Spleen (tissue), 11 donors: Measurements from ENCODE around the gene DNMBP. TPM values are rescaled to one million over a fixed set of nuclear protein-coding genes. Genes with fewer than 3 reads are reported as not detected.
A peak's percentile ranks its signal among the peaks of the same experiment; 100 is the strongest.

Experiments
- DNase-seq: peaks from one replicate; pipeline ENCODE4 v3.0.0-alpha.2; 2020
- H3K27ac ChIP-seq, 8 donors: fragments of 200-600 bp; sonication (generic) in 7 of 8; 1 replicate in 4 of 8; 2 replicates in 4 of 8; pipeline versions ENCODE4 v1.5.0 to v1.8.0; 2016 to 2021; ENCODE audit warnings: inconsistent platforms in 4 of 8, mild to moderate bottlenecking in 4 of 8, moderate library complexity in 1 of 8
- H3K27me3 ChIP-seq, 7 donors: fragments of 200-600 bp; sonication (generic) in 6 of 7; replicated peaks in 1 of 7; 1 replicate in 4 of 7; 2 replicates in 3 of 7; pipeline versions ENCODE4 v1.5.0 to v1.8.0; 2016 to 2021; ENCODE audit warnings: inconsistent platforms in 3 of 7, mild to moderate bottlenecking in 1 of 7
- H3K36me3 ChIP-seq, 6 donors: fragments of 200-600 bp; sonication (generic) in 5 of 6; 1 replicate in 4 of 6; 2 replicates in 2 of 6; pipeline versions ENCODE4 v1.5.0 to v1.8.0; 2016 to 2021; ENCODE audit warnings: inconsistent platforms in 2 of 6
- H3K4me1 ChIP-seq, 6 donors: fragments of 200-600 bp; sonication (generic) in 5 of 6; 1 replicate in 3 of 6; 2 replicates in 3 of 6; pipeline versions ENCODE4 v1.5.0 to v1.8.0; 2016 to 2021; ENCODE audit warnings: inconsistent platforms in 3 of 6
- H3K4me3 ChIP-seq, 8 donors: fragments of 200-600 bp; sonication (generic) in 7 of 8; 1 replicate in 4 of 8; 2 replicates in 4 of 8; pipeline versions ENCODE4 v1.5.0 to v1.8.0; 2016 to 2021; ENCODE audit warnings: inconsistent platforms in 4 of 8, mild to moderate bottlenecking in 4 of 8, moderate library complexity in 2 of 8
- H3K9me3 ChIP-seq, 8 donors: fragments of 200-600 bp; sonication (generic) in 7 of 8; 1 replicate in 4 of 8; 2 replicates in 4 of 8; pipeline versions ENCODE4 v1.5.0 to v1.8.0; 2016 to 2021; ENCODE audit warnings: inconsistent platforms in 4 of 8
- POLR2A ChIP-seq, 3 donors: fragments of 450-650 bp; IDR thresholded peaks; one replicate each; pipeline ENCODE4 v1.5.1; 2017; ENCODE audit warnings: antibody characterized with exemption in 3 of 3, mild to moderate bottlenecking in 1 of 3
- POLR2AphosphoS5 ChIP-seq, 3 donors: sonication (generic); formaldehyde crosslinking; IDR thresholded peaks; one replicate each; pipeline ENCODE4 v1.5.1; 2017; ENCODE audit warnings: antibody characterized with exemption in 3 of 3
- WGBS, 5 donors: extraction: QIAGEN DNeasy Blood & Tissue Kit in 3 of 5; methylation state at CpG; one replicate each; pipeline versions ENCODE4 v1.1.5 to v1.1.7; 2013 to 2018; 5-methylcytosine and 5-hydroxymethylcytosine counted together
- intact Hi-C: fragments of 100-400 bp; cut with DNase I; formaldehyde crosslinking; loops from one replicate; pipeline ENCODE4 v1.15.0; 2023; ENCODE audit warnings: low total_unique reads
- polyA plus RNA-seq, 3 donors: library from polyadenylated mRNA; stranded (reverse); fragments of 200-250 nt; gene quantifications; one replicate each; pipeline ENCODE4 v1.2.1, GENCODE V29; 2013
- total RNA-seq, 7 donors: library from RNA; depleted of rRNA in 3 of 7; stranded (reverse); fragments of >200 nt in 3 of 7; fragmentation: NEBNext Ultra II Directional in 4 of 7; extraction: Animal tissue kit (Norgen Biotek cat#: 25700) in 4 of 7; gene quantifications; one replicate each; pipeline versions ENCODE4 v1.1.0 to v1.2.1, GENCODE V29; 2016 to 2021
- TF ChIP-seq, protein P1 (sequence below), 11 experiments: fragments of 200-600 bp in 7 of 11; fragments of 450-650 bp in 4 of 11; sonication (generic) in 4 of 11; IDR thresholded peaks in 8 of 11; conservative IDR thresholded peaks in 3 of 11; 1 replicate in 7 of 11; 2 replicates in 4 of 11; pipeline versions ENCODE4 v1.4.0 to v1.8.0; 2016 to 2021; ENCODE audit warnings: antibody characterized with exemption in 11 of 11, inconsistent platforms in 4 of 11, mild to moderate bottlenecking in 1 of 11
- donor health status: healthy with polysubstance abuse.
- donor health status: DM: no; HTN: no; CAD: no; lungs with moderate emphysema.
- donor health status: DM: no; HTN: no; CAD: no.
- donor health status: Bipolar disorder and iron deficiency.
- donor health status: healthy.
- donor health status: DM: no; HTN: no; CAD: no.
- donor health status: DM: yes; HTN: yes; CAD: no.

DNMBP gene
- total and polyA plus RNA-seq, 10 donors: 4.6 to 19.5 (median 15.9) TPM

DNA sequence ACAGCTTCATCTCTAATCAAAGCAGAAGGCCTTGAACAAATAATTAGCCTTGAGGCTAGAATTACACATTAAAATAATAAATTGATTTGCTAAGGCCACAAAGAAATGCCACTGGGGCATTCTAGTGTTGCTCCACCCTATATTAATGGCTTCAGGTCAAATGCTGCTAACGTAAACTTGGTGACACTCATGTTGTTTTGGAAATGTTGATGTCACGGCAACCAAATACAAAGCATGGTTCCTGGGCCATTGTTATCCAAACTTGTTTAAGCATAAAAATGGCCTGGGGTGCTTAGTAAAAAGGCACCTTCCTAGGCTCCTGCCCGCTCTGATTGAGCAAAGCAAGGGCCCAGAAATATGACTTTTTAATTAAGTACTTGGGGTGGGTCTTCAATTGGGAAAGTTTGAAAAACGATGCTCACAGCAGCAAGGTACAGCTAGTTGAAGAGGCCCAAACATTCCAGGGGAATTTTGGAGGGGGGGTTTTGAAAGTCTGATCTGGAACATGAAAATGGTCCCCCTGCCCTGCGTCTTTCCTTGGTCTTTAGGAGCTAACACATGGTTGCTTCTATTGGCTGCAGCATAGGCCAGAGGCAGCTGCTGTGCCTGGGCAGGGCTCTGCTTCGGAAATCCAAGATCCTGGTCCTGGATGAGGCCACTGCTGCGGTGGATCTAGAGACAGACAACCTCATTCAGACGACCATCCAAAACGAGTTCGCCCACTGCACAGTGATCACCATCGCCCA lies 159.6 kb downstream of the DNMBP start:
- Histone ChIP-seq H3K27ac (peak overlapping the region in 1 of 8 donors; percentile 7), H3K36me3 (no peaks in the 10 kb centered on the region), H3K27me3 (peaks cover 0 to 7% (median 0%) of the 10 kb centered on the region in 7 donors), H3K4me3 (no peak overlapping the region), H3K9me3 (no peaks in the 10 kb centered on the region), H3K4me1 (peaks cover 7 to 18% (median 13%) of the 10 kb centered on the region in 6 donors)
- WGBS, 5 donors: 66 to 89% (median 82%) methylated on average over 10 to 11 of the region's 11 CpGs
- TF ChIP-seq, protein P1, sequence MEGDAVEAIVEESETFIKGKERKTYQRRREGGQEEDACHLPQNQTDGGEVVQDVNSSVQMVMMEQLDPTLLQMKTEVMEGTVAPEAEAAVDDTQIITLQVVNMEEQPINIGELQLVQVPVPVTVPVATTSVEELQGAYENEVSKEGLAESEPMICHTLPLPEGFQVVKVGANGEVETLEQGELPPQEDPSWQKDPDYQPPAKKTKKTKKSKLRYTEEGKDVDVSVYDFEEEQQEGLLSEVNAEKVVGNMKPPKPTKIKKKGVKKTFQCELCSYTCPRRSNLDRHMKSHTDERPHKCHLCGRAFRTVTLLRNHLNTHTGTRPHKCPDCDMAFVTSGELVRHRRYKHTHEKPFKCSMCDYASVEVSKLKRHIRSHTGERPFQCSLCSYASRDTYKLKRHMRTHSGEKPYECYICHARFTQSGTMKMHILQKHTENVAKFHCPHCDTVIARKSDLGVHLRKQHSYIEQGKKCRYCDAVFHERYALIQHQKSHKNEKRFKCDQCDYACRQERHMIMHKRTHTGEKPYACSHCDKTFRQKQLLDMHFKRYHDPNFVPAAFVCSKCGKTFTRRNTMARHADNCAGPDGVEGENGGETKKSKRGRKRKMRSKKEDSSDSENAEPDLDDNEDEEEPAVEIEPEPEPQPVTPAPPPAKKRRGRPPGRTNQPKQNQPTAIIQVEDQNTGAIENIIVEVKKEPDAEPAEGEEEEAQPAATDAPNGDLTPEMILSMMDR (IDR thresholded peaks at IDR 0.05 in 8 of 11, conservative IDR thresholded peaks at IDR 0.05 in 3 of 11): no peak
- TF ChIP-seq POLR2A (IDR thresholded peaks at IDR 0.05) (no peak), POLR2AphosphoS5 (IDR thresholded peaks at IDR 0.05) (no peak)
- no peak for DNase-seq
- intact Hi-C loops: no loop called here

- Histone ChIP-seq H3K27me3 (peaks cover 0 to 7% (median 0%) of the 10 kb centered on the region in 7 donors), H3K27ac (no peak overlapping the region), H3K36me3 (no peaks in the 10 kb centered on the region), H3K9me3 (no peaks in the 10 kb centered on the region), H3K4me3 (no peak overlapping the region), H3K4me1 (peaks cover 7 to 21% (median 13%) of the 10 kb centered on the region in 6 donors)
- DNase-seq: no peak
- TF ChIP-seq POLR2AphosphoS5 (IDR thresholded peaks at IDR 0.05) (no peak), POLR2A (IDR thresholded peaks at IDR 0.05) (no peak)
- TF ChIP-seq, protein P1 (IDR thresholded peaks at IDR 0.05 in 8 of 11, conservative IDR thresholded peaks at IDR 0.05 in 3 of 11): no peak
- 83 to 95% (median 86%) methylated on average over 2 of the region's 2 CpGs for WGBS, 5 donors
- intact Hi-C loops: loop anchor here (5.0 kb wide), 1 partner anchor 198 kb away; no protein-coding TSS in a partner anchor
Measured at GRCh38 chr10:99849536-99849935, 160.2 kb downstream of the DNMBP start.

DNA sequence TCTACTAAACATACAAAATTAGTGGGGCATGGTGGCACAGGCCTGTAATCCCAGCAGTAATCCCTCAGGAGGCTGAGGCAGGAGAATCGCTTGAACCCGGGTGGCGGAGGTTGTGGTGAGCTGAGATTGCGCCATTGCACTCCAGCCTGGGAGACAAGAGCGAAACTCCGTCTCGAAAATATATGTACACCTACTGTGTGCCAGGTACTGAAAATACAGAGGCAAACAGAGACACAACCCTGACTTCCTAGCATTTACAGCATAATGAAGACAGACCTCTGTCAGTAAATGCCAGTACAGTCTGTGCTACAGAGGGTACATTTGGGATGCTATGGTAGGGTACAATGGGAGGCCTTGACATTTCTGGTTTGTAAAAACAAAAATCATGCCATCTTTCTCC lies 160.7 kb downstream of the DNMBP start:
- H3K9me3 ChIP-seq: no peaks in the 10 kb centered on the region
- intact Hi-C loops: loop anchor here (5.0 kb wide), 1 partner anchor 198 kb away; no protein-coding TSS in a partner anchor
- WGBS, 5 donors: 79 to 97% (median 96%) methylated on average over 7 of the region's 7 CpGs
- H3K4me3 ChIP-seq: no peak overlapping the region
- H3K4me1 ChIP-seq: peaks cover 7 to 25% (median 13%) of the 10 kb centered on the region in 6 donors
- no peaks in the 10 kb centered on the region for H3K36me3 ChIP-seq
- TF ChIP-seq, protein P1 (IDR thresholded peaks at IDR 0.05 in 8 of 11, conservative IDR thresholded peaks at IDR 0.05 in 3 of 11): no peak
- TF ChIP-seq POLR2A (IDR thresholded peaks at IDR 0.05) (no peak), POLR2AphosphoS5 (IDR thresholded peaks at IDR 0.05) (no peak)
- H3K27me3 ChIP-seq: peaks cover 0 to 7% (median 0%) of the 10 kb centered on the region in 7 donors
- no peak for DNase-seq
- no peak overlapping the region for H3K27ac ChIP-seq

DNA sequence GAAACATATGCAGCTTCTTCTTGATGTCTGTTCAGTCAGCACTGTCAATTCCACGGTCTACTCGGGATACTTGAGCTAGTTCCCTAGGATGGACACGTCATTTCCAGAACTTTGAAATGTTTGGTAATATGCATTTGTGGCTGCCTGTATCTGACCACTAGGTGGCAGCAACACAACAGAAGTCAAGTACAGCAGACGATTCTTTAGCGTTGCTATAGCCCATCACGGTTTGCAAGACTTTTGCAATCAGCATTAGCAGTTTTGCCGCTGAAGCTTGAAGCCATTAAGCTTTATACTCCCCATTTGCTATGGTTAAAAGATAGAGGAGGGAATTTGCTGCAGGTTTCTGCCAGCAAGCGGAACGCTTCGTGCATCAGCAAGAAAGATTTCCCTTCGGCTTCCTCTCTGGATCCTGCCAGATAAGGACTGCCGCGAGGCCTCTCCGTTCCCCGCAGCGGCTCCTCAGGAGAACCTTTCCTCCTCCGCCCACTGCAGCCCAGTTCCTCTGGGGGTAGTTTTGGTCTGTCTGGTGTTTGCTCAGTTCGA lies 163.8 kb downstream of the DNMBP start:
- Histone ChIP-seq H3K36me3 (no peaks in the 10 kb centered on the region), H3K27me3 (peaks cover 0 to 7% (median 0%) of the 10 kb centered on the region in 7 donors), H3K27ac (peak overlapping the region in 4 of 8 donors; percentile 16 to 47 (median 25)), H3K4me3 (peak overlapping the region; percentile 8 to 61 (median 23)), H3K9me3 (no peaks in the 10 kb centered on the region), H3K4me1 (peaks cover 7 to 27% (median 13%) of the 10 kb centered on the region in 6 donors)
- intact Hi-C loops: loop anchor here (5.0 kb wide), 1 partner anchor 201 kb away; no protein-coding TSS in a partner anchor
- WGBS, 5 donors: 1 to 4% (median 3%) methylated on average over 16 to 18 of the region's 18 CpGs
- no peak for DNase-seq
- peak in 1 of 3 donors; percentile 33 for TF ChIP-seq POLR2AphosphoS5 (IDR thresholded peaks at IDR 0.05)
- no peak for TF ChIP-seq POLR2A (IDR thresholded peaks at IDR 0.05)
- TF ChIP-seq, protein P1 (IDR thresholded peaks at IDR 0.05 in 8 of 11, conservative IDR thresholded peaks at IDR 0.05 in 3 of 11): peak; percentile 80 to 97 (median 93)
